ENCODE data around the gene PLXNB2. TPM values are rescaled to one million over a fixed set of nuclear protein-coding genes. Genes with fewer than 3 reads are reported as not detected.
A peak's percentile ranks its signal among the peaks of the same experiment; 100 is the strongest.
"Not testable (repeated sequence)": the region's sequence is repeated elsewhere in the genome, so short reads cannot be mapped to it uniquely, and the experiment has no call there.

The PLXNB2 gene
- total RNA-seq, 1 donor from 2014 or later: 180 TPM

DNA sequence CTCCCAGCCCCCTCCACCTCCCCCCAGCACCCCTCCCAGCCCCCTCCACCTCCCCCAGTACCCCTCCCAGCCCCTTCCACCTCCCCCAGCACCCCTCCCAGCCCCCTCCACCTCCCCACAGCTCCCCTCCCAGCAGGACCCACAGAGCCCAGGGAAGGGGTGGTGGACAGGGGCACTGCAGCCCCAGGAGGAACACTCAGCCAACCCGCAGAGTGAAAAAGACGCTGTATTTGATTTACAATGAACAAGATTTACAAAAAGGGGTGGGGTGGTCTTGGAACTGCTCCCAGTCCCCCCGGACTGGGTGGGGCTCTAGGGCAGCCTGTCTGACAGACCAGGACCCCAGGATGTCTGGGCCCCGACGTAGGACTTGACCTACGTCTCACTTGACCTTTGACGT, 32.7 kb downstream of the PLXNB2 start:
- Histone ChIP-seq H3K4me3 (no peak overlapping the region), H3K27me3 (no peaks in the 10 kb centered on the region), H3K36me3 (peaks cover 3 to 44% of the 10 kb centered on the region in 2 donors), H3K27ac (no peak overlapping the region), H3K4me1 (peaks cover 30% of the 10 kb centered on the region), H3K9me3 (no peaks in the 10 kb centered on the region)
- TF ChIP-seq CTCF (IDR thresholded peaks at IDR 0.05): no peak
- no peak for TF ChIP-seq POLR2A (IDR thresholded peaks at IDR 0.05)
- TF ChIP-seq POLR2AphosphoS5 (IDR thresholded peaks at IDR 0.05; ENCODE audit: insufficient read depth in 1 of 2, low read depth in 1 of 2): no peak
- intact Hi-C loops (cut with DNase I): loop anchor here (5.0 kb wide), 1 partner anchor 53 kb away; the partner anchor contains the start of gene DENND6B
- DNase-seq (ENCODE audit: extremely low spot score in 2 of 2): no peak

DNA sequence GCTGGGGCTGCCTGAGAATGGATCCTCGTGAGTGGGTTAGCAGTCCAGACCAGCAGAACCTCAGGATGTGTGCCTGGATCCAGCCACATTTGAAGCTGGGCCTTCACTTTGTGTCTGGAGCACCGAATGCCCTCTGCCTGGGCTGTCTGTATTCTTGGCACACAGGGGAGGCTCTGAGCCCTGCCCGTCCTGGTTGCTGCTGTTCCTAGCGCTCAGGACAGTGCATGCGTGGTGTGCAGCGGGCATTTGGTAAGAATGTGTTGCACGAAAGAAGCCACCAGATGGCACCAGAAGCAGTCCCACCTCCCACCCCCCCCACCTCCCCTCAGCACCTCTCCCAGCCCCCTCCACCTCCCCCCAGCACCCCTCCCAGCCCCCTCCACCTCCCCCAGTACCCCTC, 33.1 kb downstream of the PLXNB2 start:
- intact Hi-C loops (cut with DNase I): loop anchor here (5.0 kb wide), 1 partner anchor 53 kb away; the partner anchor contains the start of gene DENND6B
- no peak overlapping the region for H3K4me3 ChIP-seq
- no peak for DNase-seq (ENCODE audit: extremely low spot score in 2 of 2)
- H3K4me1 ChIP-seq: peaks cover 34% of the 10 kb centered on the region
- TF ChIP-seq POLR2A (IDR thresholded peaks at IDR 0.05): no peak
- no peak for TF ChIP-seq POLR2AphosphoS5 (IDR thresholded peaks at IDR 0.05; ENCODE audit: insufficient read depth in 1 of 2, low read depth in 1 of 2)
- no peak for TF ChIP-seq CTCF (IDR thresholded peaks at IDR 0.05)
- H3K27ac ChIP-seq: no peak overlapping the region
- no peaks in the 10 kb centered on the region for H3K9me3 ChIP-seq
- H3K36me3 ChIP-seq: peaks cover 3 to 39% of the 10 kb centered on the region in 2 donors
- no peaks in the 10 kb centered on the region for H3K27me3 ChIP-seq

DNA sequence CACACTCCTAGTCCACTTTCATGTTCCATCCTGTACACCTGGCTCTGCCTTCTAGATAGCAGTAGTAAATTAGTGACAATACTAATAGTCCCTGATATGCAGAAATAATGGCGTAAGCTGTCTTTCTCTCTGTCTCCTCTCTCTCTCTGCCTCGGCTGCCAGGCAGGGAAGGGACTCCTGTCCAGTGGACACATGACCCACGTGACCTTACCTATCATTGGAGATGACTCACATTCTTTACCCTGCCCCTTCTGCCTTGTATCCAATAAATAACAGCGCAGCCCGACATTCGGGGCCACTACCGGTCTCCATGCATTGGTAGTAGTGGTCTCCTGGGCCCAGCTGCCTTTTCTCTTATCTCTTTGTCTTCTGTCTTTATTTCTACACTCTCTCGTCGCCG, 33.7 kb downstream of the PLXNB2 start:
- H3K9me3 ChIP-seq; H3K27ac ChIP-seq; DNase-seq (ENCODE audit: extremely low spot score in 2 of 2); H3K4me3 ChIP-seq; H3K27me3 ChIP-seq: not testable (repeated sequence)
- intact Hi-C loops (cut with DNase I): loop anchor here (5.0 kb wide), 1 partner anchor 54 kb away; the partner anchor contains the start of gene DENND6B
- Histone ChIP-seq H3K36me3 (peaks cover 3 to 34% of the 10 kb centered on the region in 2 donors), H3K4me1 (peaks cover 39% of the 10 kb centered on the region)

- intact Hi-C loops (cut with DNase I): loop anchor here (5.0 kb wide), 1 partner anchor 54 kb away; the partner anchor contains the start of gene DENND6B
Measured at GRCh38 chr22:50273352-50273751, 34.1 kb downstream of the PLXNB2 start.

GRCh38 chr22:50272044-50272802, 35.2 kb downstream of the PLXNB2 start:
- H3K4me1 ChIP-seq: peaks cover 55% of the 10 kb centered on the region
- TF ChIP-seq CTCF (IDR thresholded peaks at IDR 0.05) (no peak), POLR2A (IDR thresholded peaks at IDR 0.05) (no peak), POLR2AphosphoS5 (IDR thresholded peaks at IDR 0.05; ENCODE audit: insufficient read depth in 1 of 2, low read depth in 1 of 2) (no peak)
- DNase-seq (ENCODE audit: extremely low spot score in 2 of 2): no peak
- intact Hi-C loops (cut with DNase I): loop anchor here (5.0 kb wide), 1 partner anchor 55 kb away; the partner anchor contains the start of gene DENND6B
- H3K4me3 ChIP-seq: peak overlapping the region; percentile 49 to 57
- no peaks in the 10 kb centered on the region for H3K9me3 ChIP-seq
- peaks cover 3 to 20% of the 10 kb centered on the region in 2 donors for H3K36me3 ChIP-seq
- no peaks in the 10 kb centered on the region for H3K27me3 ChIP-seq
- no peak overlapping the region for H3K27ac ChIP-seq

More at GRCh38 chr22:50273352-50273751, 34.1 kb downstream of the PLXNB2 start:
- not testable (repeated sequence) for H3K27ac ChIP-seq; H3K27me3 ChIP-seq; H3K4me3 ChIP-seq; DNase-seq (ENCODE audit: extremely low spot score in 2 of 2); H3K9me3 ChIP-seq
- Histone ChIP-seq H3K4me1 (peaks cover 44% of the 10 kb centered on the region), H3K36me3 (peaks cover 3 to 30% of the 10 kb centered on the region in 2 donors)

GRCh38 chr22:50271519-50271970, 35.9 kb downstream of the PLXNB2 start:
- intact Hi-C loops (cut with DNase I): loop anchor here (5.0 kb wide), 1 partner anchor 56 kb away; the partner anchor contains the start of gene DENND6B
- TF ChIP-seq CTCF (IDR thresholded peaks at IDR 0.05) (no peak), POLR2AphosphoS5 (IDR thresholded peaks at IDR 0.05; ENCODE audit: insufficient read depth in 1 of 2, low read depth in 1 of 2) (no peak), POLR2A (IDR thresholded peaks at IDR 0.05) (no peak)
- Histone ChIP-seq H3K36me3 (peaks cover 3 to 14% of the 10 kb centered on the region in 2 donors), H3K27ac (no peak overlapping the region), H3K9me3 (no peaks in the 10 kb centered on the region), H3K4me1 (peaks cover 62% of the 10 kb centered on the region), H3K4me3 (peak overlapping the region; percentile 49 to 57), H3K27me3 (no peaks in the 10 kb centered on the region)
- DNase-seq (ENCODE audit: extremely low spot score in 2 of 2): no peak

Data from vagina (tissue), 2 donors.